ENCODE measurements around the gene STARD4.

STARD4 gene

DNA sequence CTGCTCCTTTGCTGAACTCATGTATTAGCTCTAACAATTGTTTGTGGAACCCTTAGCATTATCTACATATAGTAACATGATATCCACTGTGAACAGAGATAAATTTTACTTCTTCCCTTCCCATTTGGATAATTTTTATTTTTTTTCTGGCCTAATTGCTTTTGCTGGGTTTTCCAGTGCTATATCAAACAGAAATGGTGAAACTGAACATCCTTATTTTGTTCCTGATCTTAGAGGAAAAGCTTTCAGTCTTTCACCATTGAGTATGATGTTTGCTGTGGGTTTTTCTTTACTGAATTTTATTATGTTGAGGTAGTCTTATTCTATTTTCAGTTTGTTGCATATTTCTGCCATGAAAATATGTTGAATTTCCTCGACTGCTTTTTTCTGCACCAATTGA lies 44.8 kb upstream of the STARD4 start:
- Histone ChIP-seq H3K4me3 (ENCODE audit: low read length, poor library complexity, severe bottlenecking) (no peak overlapping the region), H3K9ac (ENCODE audit: low read depth, low read length, poor library complexity, severe bottlenecking) (no peak overlapping the region), H3F3A (ENCODE audit: low read depth) (no peaks in the 10 kb centered on the region), H4K20me1 (ENCODE audit: insufficient read depth, low read length, poor library complexity, severe bottlenecking) (no peaks in the 10 kb centered on the region), H3K9me3 (ENCODE audit: insufficient read depth, low read depth, low read length) (no peaks in the 10 kb centered on the region), H3K79me2 (ENCODE audit: insufficient read depth, low read length) (no peaks in the 10 kb centered on the region), H3K36me3 (ENCODE audit: insufficient read depth, low read length) (no peaks in the 10 kb centered on the region), H3K9me2 (replicated peaks; ENCODE audit: low read depth, low read length) (no peaks in the 10 kb centered on the region), H2AFZ (ENCODE audit: low read length) (no peak overlapping the region), H3K4me1 (ENCODE audit: insufficient read depth, low read length, poor library complexity, severe bottlenecking) (peaks cover 1% of the 10 kb centered on the region), H3K27me3 (ENCODE audit: insufficient read depth, low read length, poor library complexity, severe bottlenecking) (no peaks in the 10 kb centered on the region), H3K4me2 (ENCODE audit: low read depth, low read length, poor library complexity, severe bottlenecking) (no peak overlapping the region)
- TF ChIP-seq, protein P1, sequence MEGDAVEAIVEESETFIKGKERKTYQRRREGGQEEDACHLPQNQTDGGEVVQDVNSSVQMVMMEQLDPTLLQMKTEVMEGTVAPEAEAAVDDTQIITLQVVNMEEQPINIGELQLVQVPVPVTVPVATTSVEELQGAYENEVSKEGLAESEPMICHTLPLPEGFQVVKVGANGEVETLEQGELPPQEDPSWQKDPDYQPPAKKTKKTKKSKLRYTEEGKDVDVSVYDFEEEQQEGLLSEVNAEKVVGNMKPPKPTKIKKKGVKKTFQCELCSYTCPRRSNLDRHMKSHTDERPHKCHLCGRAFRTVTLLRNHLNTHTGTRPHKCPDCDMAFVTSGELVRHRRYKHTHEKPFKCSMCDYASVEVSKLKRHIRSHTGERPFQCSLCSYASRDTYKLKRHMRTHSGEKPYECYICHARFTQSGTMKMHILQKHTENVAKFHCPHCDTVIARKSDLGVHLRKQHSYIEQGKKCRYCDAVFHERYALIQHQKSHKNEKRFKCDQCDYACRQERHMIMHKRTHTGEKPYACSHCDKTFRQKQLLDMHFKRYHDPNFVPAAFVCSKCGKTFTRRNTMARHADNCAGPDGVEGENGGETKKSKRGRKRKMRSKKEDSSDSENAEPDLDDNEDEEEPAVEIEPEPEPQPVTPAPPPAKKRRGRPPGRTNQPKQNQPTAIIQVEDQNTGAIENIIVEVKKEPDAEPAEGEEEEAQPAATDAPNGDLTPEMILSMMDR (conservative IDR thresholded peaks at IDR 0.05; ENCODE audit: low read length): no peak
- TF ChIP-seq EZH2phosphoT487 (IDR thresholded peaks at IDR 0.05; ENCODE audit: borderline replicate concordance): no peak

DNA sequence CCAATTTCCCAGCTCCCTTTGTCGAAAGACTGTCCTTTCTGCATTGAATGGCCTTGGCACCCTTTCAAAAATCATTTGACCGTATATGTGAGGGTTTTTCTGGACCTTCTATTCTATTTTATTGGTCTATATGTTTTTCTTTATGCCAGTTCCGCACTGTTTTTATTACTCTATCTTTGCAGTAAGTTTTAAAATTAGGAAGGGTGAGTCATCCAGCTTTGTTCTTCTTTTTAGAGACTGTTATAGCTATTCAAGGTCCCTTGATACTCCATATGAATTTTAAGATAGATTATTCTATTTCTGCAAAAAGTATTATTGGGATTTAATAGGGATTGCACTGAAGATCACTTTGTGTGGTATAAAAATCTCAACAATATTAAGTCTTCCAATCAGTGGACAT lies 44.2 kb upstream of the STARD4 start:
- H3K79me2 ChIP-seq (ENCODE audit: insufficient read depth, low read length): no peaks in the 10 kb centered on the region
- no peak overlapping the region for H3K9ac ChIP-seq (ENCODE audit: low read depth, low read length, poor library complexity, severe bottlenecking)
- H4K20me1 ChIP-seq (ENCODE audit: insufficient read depth, low read length, poor library complexity, severe bottlenecking): no peaks in the 10 kb centered on the region
- H3K9me3 ChIP-seq (ENCODE audit: insufficient read depth, low read depth, low read length): no peaks in the 10 kb centered on the region
- no peak overlapping the region for H3K4me3 ChIP-seq (ENCODE audit: low read length, poor library complexity, severe bottlenecking)
- H3K4me2 ChIP-seq (ENCODE audit: low read depth, low read length, poor library complexity, severe bottlenecking): no peak overlapping the region
- H3F3A ChIP-seq (ENCODE audit: low read depth): no peaks in the 10 kb centered on the region
- TF ChIP-seq EZH2phosphoT487 (IDR thresholded peaks at IDR 0.05; ENCODE audit: borderline replicate concordance): no peak
- TF ChIP-seq, protein P1 (conservative IDR thresholded peaks at IDR 0.05; ENCODE audit: low read length): no peak
- no peaks in the 10 kb centered on the region for H3K36me3 ChIP-seq (ENCODE audit: insufficient read depth, low read length)
- H3K27me3 ChIP-seq (ENCODE audit: insufficient read depth, low read length, poor library complexity, severe bottlenecking): no peaks in the 10 kb centered on the region
- H2AFZ ChIP-seq (ENCODE audit: low read length): no peak overlapping the region
- no peaks in the 10 kb centered on the region for H3K9me2 ChIP-seq (replicated peaks; ENCODE audit: low read depth, low read length)
- H3K4me1 ChIP-seq (ENCODE audit: insufficient read depth, low read length, poor library complexity, severe bottlenecking): peaks cover 7% of the 10 kb centered on the region

DNA sequence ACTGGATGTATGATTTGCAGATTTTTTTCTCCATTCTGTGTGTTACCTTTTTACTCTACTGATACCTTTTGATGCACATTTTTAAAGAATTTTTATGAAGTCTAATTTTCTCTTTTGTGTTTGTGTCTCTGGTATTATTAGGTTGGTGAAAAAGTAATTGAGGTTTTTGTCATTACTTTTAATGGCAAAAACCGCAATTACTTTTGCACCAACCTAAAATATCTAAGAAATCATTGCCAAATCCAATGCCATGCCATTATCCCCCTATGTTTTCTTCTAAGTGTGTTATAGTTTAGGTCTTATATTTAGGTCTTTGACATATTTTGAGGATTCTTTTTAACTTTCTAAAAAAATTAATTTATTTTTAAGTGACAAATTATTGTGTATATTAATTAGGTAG lies 43.4 kb upstream of the STARD4 start:
- Histone ChIP-seq H3K9me2 (replicated peaks; ENCODE audit: low read depth, low read length) (no peaks in the 10 kb centered on the region), H3K36me3 (ENCODE audit: insufficient read depth, low read length) (no peaks in the 10 kb centered on the region), H3K4me1 (ENCODE audit: insufficient read depth, low read length, poor library complexity, severe bottlenecking) (peaks cover 15% of the 10 kb centered on the region), H2AFZ (ENCODE audit: low read length) (no peak overlapping the region), H3K4me2 (ENCODE audit: low read depth, low read length, poor library complexity, severe bottlenecking) (no peak overlapping the region), H3K79me2 (ENCODE audit: insufficient read depth, low read length) (no peaks in the 10 kb centered on the region), H3K27me3 (ENCODE audit: insufficient read depth, low read length, poor library complexity, severe bottlenecking) (no peaks in the 10 kb centered on the region), H4K20me1 (ENCODE audit: insufficient read depth, low read length, poor library complexity, severe bottlenecking) (no peaks in the 10 kb centered on the region), H3F3A (ENCODE audit: low read depth) (no peaks in the 10 kb centered on the region), H3K9me3 (ENCODE audit: insufficient read depth, low read depth, low read length) (no peaks in the 10 kb centered on the region), H3K4me3 (ENCODE audit: low read length, poor library complexity, severe bottlenecking) (no peak overlapping the region), H3K9ac (ENCODE audit: low read depth, low read length, poor library complexity, severe bottlenecking) (no peak overlapping the region)
- TF ChIP-seq EZH2phosphoT487 (IDR thresholded peaks at IDR 0.05; ENCODE audit: borderline replicate concordance): no peak
- TF ChIP-seq, protein P1 (conservative IDR thresholded peaks at IDR 0.05; ENCODE audit: low read length): no peak
